ENCODE results near the gene HOXD4.

HOXD4 gene

DNA sequence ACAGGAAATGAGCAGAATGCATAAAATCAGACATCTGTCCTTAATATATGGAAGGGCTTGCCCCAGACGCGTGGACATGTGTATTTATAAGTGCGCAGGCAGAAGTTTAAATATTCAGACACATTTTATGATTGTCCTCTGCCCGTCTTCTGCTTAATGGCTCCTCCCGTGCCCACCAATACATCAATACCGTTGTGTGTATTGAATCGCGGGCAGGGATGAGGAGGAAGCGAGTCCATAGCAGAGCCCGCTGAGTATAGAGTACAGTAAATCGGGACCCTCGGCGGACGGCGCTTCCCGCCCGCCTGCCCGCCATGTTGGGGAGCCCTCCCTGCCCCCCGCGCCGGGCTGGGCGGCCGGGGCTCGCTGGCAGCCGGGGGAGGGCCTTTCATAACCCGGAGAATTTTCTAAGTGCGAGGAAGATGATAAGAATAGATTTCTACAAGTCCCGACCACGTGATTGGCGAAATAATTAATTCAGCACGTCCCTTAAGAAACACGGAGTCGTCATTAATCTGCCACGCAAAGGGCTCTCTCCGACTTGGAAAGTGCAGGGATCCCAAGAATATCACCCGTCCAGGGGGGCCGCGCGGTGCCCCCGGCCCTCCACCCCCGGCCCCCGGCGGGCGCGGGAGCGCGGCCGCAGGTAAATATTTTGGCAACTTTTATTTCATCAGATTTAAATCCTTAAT lies 5.6 kb downstream of the HOXD4 start, which contains the start of gene HOXD3:
TSS of gene HOXD3 (plus strand) at position 501 of the 692 bp plus-strand sequence. CDS start 11,808 bp downstream, outside the sequence.
- DNase-seq (ENCODE audit: low spot score), result no peak

DNA sequence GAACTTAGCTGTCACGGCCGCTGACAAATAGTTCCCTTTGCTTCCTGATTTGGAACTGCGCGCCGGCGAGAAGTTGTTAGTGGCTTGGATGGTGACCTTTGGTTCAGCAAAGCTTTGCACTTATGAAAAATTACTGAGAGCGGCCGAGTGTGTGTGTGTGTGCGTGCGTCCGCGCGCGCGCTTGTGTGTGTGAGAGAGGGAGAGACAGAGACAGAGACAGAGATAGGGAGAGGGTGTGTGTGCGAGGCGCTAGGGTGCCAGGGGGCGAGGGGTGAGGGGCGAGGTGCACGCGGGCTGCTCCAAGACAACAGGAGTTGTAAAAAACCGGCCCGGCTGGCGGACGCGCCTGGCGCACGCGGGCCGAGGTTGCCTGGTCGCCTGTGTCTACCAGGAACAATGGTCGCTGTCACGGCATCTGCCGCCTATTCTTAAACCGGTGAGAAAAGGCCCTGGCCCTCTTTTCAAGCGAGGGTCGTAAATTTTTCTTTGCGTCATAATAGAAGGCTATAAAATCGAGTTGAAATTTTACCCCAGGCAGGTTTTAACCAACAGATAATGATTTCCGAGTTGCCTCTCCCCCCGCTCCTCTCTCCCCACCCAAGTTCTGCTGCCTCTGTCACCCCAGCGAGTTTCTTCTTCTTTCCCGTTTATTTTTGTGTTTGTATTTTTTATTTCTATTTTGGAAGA lies 6.3 kb downstream of the HOXD4 start:
- DNase-seq (ENCODE audit: low spot score), result no peak

DNA sequence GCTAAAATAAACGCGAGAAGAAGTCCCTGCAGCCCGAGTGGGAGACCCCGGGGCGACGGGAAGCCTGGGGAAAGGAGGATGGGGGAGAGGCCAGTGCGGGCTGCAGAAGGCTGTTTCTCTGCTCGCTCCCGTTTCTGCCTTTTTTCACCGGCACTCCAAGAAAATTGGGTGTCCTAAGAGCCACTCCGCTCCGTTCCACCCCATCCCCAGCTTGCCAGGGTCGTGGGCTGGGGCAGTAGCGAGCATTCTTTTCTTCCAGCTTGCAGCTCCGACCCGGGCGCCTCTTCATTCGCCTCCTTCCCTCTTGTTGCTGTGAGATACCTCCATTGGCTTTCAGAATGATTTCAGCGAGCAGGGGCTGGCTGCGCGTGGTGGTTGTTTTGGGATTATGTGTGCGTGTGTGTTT lies 6.8 kb downstream of the HOXD4 start:
- no peak for DNase-seq (ENCODE audit: low spot score)

DNA sequence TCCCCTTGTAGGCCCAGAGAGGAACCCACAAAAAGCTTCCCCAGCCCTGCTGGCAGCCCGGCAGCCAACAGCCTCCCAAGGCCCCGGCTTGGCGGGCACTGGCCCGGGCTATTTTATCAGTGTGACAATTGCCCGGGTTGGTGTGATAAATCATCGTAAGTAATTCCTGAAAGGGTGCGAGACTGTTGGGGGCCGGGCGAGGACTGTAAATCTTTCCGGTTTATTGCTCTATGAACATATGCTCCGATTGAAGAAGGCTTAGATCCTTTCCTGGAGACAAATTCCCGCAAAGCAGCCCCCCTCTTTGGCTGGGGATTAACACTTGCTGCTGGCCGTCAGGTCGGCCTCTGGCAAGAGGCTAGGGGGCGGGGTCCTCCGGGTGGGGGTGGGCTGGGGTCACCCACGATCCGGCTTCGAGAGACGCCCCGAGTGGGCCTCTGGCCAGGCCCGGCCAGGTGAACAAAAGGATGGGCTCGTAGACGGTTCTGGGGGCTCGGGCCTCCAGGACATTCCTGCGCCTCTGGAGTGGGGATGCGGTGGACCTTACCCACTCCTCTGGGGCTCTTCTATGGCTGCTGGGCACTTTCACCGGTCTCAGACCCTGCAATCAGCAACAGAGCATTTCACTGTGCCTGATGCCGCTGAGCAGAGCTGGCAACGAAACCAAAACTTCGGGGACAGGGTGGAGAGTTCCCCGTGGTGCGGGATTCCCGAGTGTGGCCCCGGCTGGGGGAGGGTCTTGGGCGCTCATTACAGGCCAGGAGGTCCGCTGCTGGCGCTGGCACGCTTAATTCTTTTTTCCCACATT lies 7.7 kb downstream of the HOXD4 start:
- DNase-seq (ENCODE audit: low spot score), result no peak

DNA sequence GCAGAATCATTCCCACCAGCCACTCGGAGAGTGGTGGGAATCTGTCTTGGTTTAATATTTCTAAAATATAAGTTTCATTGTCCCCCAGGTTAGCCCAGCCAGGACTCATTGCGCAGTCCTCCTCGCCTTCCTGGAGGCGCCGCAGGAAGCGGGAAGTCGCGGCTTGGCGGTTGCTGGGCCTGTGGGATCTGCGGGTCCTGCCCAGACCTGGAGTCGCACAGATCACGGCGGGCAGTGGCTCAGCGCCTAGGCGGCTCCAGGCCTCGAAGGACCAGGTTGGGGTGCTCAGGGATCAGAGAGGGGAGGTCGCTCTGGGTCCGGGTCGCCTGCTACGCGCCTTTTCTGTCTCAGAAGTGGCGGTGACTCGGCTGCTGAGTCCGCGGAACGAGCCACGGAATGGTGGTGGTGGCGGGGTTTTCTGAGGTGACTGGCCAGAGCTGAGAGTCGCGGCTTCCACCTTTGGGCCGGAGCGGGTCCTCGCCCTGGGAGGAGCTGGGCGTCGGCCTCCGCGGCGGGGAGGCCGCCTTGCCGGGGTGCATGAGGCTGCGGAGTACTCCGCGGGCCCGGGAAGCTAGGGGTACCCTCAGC lies 8.4 kb downstream of the HOXD4 start:
- no peak for DNase-seq (ENCODE audit: low spot score)

DNA sequence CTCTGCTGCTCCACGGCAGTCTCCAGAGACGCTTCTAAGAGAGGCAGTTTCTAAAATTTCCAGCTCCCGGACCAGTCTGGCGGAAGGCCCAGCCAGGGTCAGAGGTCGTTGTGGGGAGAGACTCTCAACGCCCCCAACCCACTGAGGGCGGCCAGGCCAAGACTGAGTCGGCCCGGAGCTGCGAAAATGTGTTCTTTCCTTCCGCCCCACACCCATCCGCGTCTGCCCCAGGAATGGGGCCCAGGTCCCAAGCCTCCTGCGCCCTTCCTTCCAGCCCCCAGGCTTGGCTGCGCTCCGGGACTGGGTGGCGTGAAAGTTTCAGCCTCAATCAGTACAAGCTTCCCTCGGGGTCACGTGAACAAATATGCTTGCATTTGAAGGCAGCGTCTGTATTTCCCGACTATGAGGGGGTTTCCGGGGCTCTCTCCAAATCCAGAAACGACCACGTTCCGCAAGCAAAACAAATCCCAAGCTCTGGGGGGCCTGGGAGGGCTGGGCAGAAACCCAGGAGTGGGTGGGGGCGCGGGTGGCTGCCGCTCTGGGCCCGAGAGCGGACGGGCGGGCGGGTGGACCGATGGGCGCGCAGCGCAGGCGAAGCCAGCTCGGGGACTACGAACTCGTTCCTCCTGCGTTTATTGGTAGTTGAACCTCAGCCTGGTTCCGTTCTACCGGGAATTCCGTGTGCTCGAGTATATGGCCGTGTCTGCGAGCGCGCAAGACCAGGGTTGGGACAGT lies 9.1 kb downstream of the HOXD4 start:
- DNase-seq (ENCODE audit: low spot score), result no peak

DNA sequence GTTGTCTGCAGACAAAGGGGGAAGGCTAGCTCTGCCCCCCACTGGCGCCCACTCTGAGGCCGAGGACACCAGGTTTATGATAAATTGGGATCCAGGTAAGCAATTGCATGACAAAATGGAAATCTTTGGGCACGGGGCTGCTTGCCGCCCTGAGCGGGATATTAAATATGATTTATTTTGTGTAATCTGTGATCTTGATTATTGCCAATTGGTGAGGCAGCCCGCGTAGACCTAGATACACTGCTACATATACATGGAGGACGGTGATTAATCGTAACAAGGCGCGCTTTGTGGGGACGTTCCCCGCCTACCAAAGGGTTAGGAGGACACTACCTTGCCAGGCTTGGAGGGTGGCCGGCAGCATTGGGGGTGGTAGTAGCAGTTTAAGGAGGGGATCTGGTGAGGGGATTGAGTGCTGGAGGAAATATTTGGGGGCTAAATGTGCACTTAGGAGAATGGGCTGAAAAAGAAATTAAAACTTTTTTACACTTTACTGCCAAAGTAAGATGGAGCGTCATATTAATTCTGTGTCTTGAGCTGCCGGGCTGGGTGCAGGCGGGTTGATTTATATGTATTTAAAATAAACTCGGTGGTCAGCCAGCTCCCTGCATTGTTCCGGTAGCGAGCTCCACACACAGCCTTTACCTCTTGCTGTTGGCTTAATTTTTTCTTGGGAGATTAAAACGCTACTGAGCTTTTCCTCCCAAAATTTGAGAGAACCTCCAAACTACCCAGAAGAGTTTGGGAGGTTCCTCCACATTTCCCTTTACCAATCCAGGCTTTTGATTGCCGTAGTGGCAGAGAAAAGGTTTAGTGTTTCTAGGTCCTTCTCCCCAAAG lies 9.9 kb downstream of the HOXD4 start:
- DNase-seq (ENCODE audit: low spot score), result no peak

DNA sequence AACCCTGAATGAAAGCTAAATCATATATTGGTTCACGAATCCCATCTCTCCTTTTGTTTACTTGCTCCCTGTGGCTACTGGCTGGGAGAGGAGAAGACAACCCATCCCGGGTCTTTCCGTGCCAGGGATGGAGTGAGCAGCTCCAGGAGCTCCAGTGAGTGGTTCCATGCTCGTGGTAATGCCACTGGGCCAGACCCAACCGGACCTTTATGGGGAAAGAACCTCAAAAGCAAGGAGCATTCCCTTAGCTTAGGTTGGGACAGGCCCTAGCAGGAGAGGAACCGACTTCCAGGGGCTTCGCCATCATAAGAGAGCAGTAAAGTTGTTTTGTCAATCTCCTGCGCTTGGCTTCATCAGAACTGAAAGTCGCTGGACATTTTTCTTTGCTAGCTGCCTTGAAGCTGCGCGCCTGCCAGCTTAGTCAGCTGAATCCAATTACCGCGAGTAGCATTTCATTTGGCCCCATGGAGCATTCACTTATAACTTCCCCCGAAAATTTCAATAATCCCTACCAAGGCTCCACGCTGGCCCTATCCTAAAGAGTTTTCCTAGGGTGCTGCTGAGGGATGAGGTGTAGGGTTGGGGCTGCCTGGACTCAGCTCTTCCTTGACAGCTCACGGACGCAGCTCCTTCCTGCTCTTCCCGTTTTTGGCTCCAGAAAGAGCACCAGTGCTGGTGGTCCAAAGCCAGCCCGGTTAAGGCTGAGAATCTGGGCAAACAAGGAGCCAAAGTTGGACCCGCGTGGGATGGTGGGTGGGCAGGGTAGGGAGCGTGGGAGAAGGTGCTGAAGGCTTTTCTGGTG lies 10.7 kb downstream of the HOXD4 start:
- no peak for DNase-seq (ENCODE audit: low spot score)

DNA sequence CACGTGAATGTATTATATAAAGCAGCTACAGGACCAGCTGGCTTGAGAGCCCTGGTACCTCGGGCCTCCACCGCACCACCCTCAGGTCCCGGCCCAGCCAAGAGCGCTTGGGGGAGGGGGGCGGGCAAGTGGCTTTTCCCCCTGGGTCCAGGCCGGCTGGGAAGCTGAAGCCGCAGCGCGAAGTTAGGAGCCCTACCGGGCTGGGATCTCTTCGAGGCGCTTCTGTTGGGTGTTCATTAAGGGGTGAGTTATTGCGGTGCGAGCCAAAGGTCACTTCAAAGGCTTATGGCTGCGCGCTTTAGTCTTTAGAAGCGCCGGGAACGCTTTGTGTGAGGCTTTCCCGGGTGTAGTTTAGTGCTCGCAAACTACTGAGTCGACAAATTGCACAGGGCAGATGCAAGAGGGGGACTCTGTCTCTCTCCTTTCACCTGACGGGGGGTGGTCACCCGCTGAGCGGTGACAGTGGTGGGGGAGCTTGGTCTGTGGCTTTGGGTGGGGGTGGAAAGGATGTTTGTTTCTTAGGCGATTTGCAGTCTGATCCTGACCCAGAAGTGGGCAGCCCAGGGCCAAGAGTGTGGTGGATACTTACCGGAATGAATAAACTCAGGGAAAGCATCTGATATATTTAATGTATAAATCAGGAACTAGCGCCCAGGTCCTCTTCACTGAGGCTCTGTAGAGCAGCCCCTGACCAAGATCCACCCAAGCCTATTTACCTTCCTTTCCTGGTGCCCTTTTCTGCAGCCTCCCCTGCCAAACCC lies 11.7 kb downstream of the HOXD4 start:
- no peak for DNase-seq (ENCODE audit: low spot score)

DNA sequence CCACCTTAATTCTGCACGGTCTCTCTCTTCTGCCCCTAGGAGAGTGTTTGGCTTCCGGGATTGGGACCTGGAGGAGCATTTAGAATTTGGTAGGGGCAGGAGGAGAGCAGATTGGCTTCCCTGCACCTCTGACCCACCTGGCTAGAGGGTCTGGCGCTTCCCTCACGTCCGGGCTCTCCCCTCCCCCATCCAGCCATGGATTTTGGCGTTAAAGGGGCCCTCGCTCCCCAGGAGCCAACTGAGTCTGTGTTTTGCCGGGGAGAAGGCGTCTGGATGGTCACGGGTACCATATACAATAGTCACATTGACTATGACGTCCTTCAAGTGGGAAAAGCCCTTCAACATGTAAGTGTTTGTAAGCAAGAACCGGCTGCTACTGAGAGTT lies 12.3 kb downstream of the HOXD4 start:
- no peak for DNase-seq (ENCODE audit: low spot score)

DNA sequence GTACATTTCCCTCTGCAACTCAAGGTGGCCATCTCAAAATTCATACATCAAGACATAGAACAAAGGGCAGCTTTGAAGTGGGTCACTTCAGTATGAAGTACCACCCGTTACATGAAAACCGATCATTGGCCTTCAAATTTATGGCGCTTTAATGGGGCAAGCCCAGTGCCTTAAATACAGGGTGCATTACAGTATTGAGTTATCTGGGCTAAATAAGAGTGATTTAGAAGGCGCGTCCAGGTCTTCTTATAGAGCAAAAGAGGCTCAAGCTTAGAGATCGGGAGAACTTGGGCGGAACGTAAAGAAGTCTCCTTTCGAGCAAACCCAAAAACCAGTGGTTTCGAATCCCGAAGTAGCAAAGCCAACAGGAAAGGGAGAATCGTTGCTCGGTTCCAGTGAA lies 12.9 kb downstream of the HOXD4 start:
- DNase-seq (ENCODE audit: low spot score), result no peak

DNA sequence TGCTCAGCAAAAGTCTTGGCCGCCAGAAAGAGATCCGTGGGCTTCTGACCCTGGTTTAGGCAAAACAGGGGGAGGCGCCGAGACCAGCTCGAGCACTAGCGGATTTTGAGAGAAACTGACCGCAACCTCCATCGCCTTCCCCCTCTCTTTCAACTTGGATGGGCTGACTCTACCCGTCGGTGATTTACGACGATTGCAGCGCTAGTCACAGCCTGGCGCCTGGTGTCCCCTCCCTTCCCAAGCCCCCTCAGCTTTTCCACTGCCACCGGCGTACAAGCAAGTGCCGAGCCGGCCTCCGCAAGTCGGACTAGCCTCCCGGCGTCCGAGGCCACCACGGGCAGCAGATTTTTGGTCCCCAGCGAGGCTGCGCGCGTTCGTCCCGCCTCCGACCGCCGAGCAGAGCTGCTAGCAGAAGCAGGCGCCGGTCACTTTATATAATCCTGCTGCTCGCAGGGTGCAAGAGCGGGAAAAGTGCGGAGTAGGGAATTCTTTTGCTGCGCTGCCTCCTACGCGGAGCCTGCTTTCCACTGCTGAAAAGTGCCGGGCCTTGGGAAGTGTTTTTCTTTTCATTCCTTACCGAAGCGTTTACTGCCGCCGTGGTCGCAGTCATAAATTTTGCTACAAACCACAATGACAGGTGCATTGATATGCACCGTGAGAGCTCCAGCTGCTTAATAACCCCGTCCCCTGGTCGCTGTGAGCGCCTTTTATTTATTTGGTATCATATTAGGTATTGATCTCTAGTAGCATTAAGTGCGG lies 13.4 kb downstream of the HOXD4 start:
- DNase-seq (ENCODE audit: low spot score), result no peak

DNA sequence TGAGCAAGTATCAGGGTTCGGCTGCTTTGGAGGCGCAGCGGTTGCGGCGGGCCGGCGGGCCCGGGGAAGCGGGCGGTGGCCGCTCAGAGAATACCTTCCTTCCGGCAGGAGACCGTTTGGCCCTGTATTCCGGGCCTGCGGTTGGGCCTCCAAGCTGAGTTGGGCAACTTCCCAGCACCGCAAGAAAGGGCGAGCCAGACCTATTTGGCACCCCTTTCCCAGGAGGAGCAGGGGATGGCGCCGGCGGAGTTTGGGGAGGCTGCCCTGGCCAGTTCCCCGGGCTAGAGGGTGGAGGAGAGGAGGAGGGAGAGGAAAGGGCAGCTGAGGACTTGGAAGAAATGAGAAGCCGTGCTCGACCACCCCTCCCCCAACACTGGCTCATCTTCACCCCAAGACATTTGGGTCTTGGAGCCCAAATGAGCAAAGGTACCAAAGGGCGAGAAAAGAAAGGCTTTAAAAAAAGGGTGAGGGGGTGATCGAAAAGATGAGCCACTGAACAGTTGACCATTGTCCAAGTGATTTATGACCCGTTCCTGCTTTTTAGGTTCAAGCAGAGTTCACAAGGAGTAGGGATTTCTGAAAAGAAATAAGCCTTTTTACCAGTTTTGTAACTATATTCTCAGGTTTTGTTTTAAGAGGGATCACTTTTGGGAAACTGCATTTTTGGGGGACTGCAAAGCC lies 14.2 kb downstream of the HOXD4 start:
- DNase-seq (ENCODE audit: low spot score), result no peak

DNA sequence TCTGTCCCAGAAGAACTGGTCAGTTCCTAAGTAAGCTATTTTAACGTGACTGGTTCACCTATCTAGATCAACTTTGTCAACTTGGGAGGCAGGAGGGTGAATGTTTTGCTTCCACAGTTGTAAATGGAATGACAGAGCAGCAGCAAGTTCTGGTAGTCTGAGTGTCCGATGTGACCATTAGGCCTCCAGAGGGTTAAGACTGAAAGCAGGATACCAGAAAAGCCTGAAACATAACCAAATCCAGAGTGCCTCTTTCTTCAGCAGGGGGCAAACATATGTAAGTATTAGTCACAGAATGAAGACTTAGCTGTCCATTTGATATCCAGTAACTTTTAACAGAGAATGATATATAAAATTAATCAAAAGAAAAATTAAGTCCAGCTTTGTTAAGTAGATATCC lies 14.9 kb downstream of the HOXD4 start:
- DNase-seq (ENCODE audit: low spot score), result no peak

DNA sequence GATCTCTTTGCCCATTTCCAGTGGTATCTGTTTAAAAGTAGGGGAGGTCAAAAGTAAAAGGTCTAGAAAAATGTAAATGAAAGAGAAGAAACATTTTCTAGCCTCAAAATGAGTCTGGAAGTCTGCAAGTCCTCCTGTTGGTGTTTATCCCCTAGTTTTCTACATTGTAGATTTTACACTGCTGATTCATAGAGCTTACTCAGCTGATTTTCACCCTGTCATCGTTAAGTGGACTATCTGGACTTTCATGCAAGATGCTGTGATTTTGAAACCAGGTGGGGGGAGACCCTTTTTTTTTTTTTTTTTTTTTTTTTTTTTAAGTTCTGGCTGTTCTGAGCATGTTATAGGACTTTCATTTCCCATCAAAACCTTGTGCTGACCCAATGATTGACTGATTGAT lies 16.0 kb downstream of the HOXD4 start:
- no peak for DNase-seq (ENCODE audit: low spot score)

DNA sequence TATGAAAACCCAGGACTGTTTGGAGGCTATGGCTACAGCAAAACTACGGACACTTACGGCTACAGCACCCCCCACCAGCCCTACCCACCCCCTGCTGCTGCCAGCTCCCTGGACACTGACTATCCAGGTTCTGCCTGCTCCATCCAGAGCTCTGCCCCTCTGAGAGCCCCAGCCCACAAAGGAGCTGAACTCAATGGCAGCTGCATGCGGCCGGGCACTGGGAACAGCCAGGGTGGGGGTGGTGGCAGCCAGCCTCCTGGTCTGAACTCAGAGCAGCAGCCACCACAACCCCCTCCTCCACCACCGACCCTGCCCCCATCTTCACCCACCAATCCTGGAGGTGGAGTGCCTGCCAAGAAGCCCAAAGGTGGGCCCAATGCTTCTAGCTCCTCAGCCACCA lies 17.8 kb downstream of the HOXD4 start:
- no peak for DNase-seq (ENCODE audit: low spot score)

DNA sequence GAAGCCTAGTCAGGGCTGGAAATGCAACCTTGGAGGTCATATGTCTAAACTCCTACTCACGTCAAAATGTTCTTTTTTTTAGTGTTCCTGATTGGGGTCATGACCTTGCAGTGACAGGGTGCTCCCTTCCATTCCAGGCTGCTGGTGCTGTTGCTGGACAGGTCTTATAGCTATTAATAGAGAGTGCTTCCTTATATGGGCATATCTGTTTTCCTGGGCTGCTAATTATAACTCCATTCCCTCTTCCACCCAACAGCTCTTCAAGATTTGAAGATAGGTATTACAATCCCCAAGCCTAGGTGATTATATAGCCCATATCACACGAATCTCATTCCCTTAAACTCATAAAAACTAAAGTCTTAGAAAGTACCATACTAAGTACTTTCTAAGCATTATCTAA lies 18.4 kb downstream of the HOXD4 start:
- DNase-seq (ENCODE audit: low spot score), result no peak
